Vagina (tissue), 2 donors: ENCODE results near the gene AGTPBP1. TPM values are rescaled to one million over a fixed set of nuclear protein-coding genes. Genes with fewer than 3 reads are reported as not detected.

ENCODE experiments used
- DNase-seq, 2 donors: peaks; one replicate each; pipeline ENCODE4 v3.0.0-alpha.2; 2017; ENCODE audit errors: extremely low spot score in 2 of 2
- H3K27ac ChIP-seq: fragments of 200-600 bp; sonication (generic); one replicate; pipeline ENCODE4 v1.5.1; 2019
- H3K27me3 ChIP-seq: fragments of 200-600 bp; sonication (generic); one replicate; pipeline ENCODE4 v1.5.1; 2019
- H3K36me3 ChIP-seq, 2 donors: fragments of 200-600 bp; sonication (generic); one replicate each; pipeline ENCODE4 v1.5.1; 2017 to 2019
- H3K4me1 ChIP-seq: fragments of 200-600 bp; sonication (generic); one replicate; pipeline ENCODE4 v1.5.1; 2019
- H3K4me3 ChIP-seq, 2 donors: fragments of 200-600 bp; sonication (generic); 1 replicate in 1 of 2; 2 replicates in 1 of 2; pipeline ENCODE4 v1.5.1; 2016 to 2019
- H3K9me3 ChIP-seq: fragments of 200-600 bp; sonication (generic); one replicate; pipeline ENCODE4 v1.5.1; 2019
- POLR2A ChIP-seq, 2 donors: fragments of 450-650 bp; IDR thresholded peaks; one replicate each; pipeline ENCODE4 v1.6.1; 2017; ENCODE audit warnings: antibody characterized with exemption in 2 of 2, mild to moderate bottlenecking in 2 of 2, moderate library complexity in 2 of 2
- POLR2AphosphoS5 ChIP-seq, 2 donors: sonication (generic); formaldehyde crosslinking; IDR thresholded peaks; one replicate each; pipeline ENCODE4 v1.9.0; 2017; ENCODE audit warnings: antibody characterized with exemption in 2 of 2, mild to moderate bottlenecking in 2 of 2, low read depth in 1 of 2; ENCODE audit not compliant: insufficient read depth in 1 of 2
- intact Hi-C: fragments of 100-400 bp; cut with DNase I; formaldehyde crosslinking; loops from one replicate; pipeline ENCODE4 v1.15.1; 2023
- total RNA-seq: library from RNA; depleted of rRNA; stranded (reverse); fragments of >200 nt; gene quantifications from one replicate; pipeline ENCODE4 v1.2.3, GENCODE V29; 2016
- TF ChIP-seq, protein P1 (sequence below), 3 experiments: fragments of 450-650 bp in 2 of 3; fragments of 200-600 bp in 1 of 3; sonication (generic) in 1 of 3; IDR thresholded peaks; one replicate each; pipeline ENCODE4 v1.5.1; 2017 to 2019; ENCODE audit warnings: antibody characterized with exemption in 3 of 3, mild to moderate bottlenecking in 2 of 3, moderate library complexity in 2 of 3

AGTPBP1 gene
- total RNA-seq, 1 donor from 2014 or later: 12.3 TPM

- Histone ChIP-seq H3K27me3 (no peaks in the 10 kb centered on the region), H3K9me3 (no peaks in the 10 kb centered on the region), H3K36me3 (no peaks in the 10 kb centered on the region), H3K27ac (no peak overlapping the region), H3K4me1 (no peaks in the 10 kb centered on the region), H3K4me3 (no peak overlapping the region)
- DNase-seq: no peak
- TF ChIP-seq, protein P1, sequence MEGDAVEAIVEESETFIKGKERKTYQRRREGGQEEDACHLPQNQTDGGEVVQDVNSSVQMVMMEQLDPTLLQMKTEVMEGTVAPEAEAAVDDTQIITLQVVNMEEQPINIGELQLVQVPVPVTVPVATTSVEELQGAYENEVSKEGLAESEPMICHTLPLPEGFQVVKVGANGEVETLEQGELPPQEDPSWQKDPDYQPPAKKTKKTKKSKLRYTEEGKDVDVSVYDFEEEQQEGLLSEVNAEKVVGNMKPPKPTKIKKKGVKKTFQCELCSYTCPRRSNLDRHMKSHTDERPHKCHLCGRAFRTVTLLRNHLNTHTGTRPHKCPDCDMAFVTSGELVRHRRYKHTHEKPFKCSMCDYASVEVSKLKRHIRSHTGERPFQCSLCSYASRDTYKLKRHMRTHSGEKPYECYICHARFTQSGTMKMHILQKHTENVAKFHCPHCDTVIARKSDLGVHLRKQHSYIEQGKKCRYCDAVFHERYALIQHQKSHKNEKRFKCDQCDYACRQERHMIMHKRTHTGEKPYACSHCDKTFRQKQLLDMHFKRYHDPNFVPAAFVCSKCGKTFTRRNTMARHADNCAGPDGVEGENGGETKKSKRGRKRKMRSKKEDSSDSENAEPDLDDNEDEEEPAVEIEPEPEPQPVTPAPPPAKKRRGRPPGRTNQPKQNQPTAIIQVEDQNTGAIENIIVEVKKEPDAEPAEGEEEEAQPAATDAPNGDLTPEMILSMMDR (IDR thresholded peaks at IDR 0.05): no peak
- TF ChIP-seq POLR2A (IDR thresholded peaks at IDR 0.05) (no peak), POLR2AphosphoS5 (IDR thresholded peaks at IDR 0.05; ENCODE audit: insufficient read depth in 1 of 2, low read depth in 1 of 2) (no peak)
- intact Hi-C loops: no loop called here
These were observed 171.8 kb downstream of the AGTPBP1 start for GRCh38 chr9:85569988-85570387.

DNA sequence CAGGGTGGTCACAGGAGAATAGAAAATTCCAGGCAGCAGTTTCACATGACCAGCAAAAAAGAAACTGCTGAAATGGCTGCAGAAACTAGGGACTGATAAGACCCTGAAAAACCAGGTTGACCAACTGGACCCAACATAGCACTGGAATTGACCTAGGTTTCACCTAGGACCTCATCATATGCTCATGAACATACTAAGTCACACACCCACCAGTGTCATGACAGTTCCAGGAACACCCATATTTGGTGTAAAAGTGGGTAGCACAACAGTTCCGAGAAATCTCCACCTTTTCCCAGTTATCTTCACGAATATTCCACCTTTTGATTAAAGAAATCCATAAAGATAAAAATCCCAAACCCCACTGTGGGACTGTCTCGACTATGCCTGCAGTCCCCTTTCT, 182.2 kb downstream of the AGTPBP1 start:
- Histone ChIP-seq H3K9me3 (no peaks in the 10 kb centered on the region), H3K27me3 (no peaks in the 10 kb centered on the region), H3K36me3 (no peaks in the 10 kb centered on the region), H3K4me3 (no peak overlapping the region), H3K4me1 (no peaks in the 10 kb centered on the region), H3K27ac (no peak overlapping the region)
- intact Hi-C loops: no loop called here
- DNase-seq: no peak
- TF ChIP-seq POLR2A (IDR thresholded peaks at IDR 0.05): no peak
- no peak for TF ChIP-seq POLR2AphosphoS5 (IDR thresholded peaks at IDR 0.05; ENCODE audit: insufficient read depth in 1 of 2, low read depth in 1 of 2)
- TF ChIP-seq, protein P1 (IDR thresholded peaks at IDR 0.05): no peak

- H3K4me3 ChIP-seq: no peak overlapping the region
- no peak for DNase-seq
- H3K9me3 ChIP-seq: no peaks in the 10 kb centered on the region
- H3K27me3 ChIP-seq: no peaks in the 10 kb centered on the region
- H3K4me1 ChIP-seq: no peaks in the 10 kb centered on the region
- no peak overlapping the region for H3K27ac ChIP-seq
- intact Hi-C loops: no loop called here
- no peaks in the 10 kb centered on the region for H3K36me3 ChIP-seq
- TF ChIP-seq POLR2A (IDR thresholded peaks at IDR 0.05) (no peak), POLR2AphosphoS5 (IDR thresholded peaks at IDR 0.05; ENCODE audit: insufficient read depth in 1 of 2, low read depth in 1 of 2) (no peak)
- TF ChIP-seq, protein P1 (IDR thresholded peaks at IDR 0.05): no peak
These were observed 187.4 kb downstream of the AGTPBP1 start for GRCh38 chr9:85554349-85554748.

DNA sequence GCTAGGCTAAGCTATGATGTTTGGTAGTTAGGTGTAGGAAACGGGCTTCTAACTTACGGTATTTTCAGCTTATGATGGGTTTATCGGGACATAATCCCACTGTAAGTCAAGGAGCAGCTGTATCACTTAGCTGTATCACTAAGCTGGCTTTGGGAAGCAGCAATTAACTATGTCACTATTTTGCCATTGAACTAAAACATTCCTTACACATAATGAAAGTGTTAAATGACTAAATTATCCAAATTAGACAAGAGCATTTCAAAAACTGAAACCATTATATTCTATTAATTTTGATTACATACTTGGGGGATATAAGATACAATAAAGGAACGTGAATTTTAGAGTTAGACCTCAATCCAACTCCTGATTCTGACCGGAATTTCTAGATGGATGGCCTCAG, 188.3 kb downstream of the AGTPBP1 start:
- no peak overlapping the region for H3K4me3 ChIP-seq
- no peak overlapping the region for H3K27ac ChIP-seq
- no peak for DNase-seq
- no peaks in the 10 kb centered on the region for H3K9me3 ChIP-seq
- intact Hi-C loops: no loop called here
- no peaks in the 10 kb centered on the region for H3K4me1 ChIP-seq
- no peaks in the 10 kb centered on the region for H3K36me3 ChIP-seq
- TF ChIP-seq, protein P1 (IDR thresholded peaks at IDR 0.05): no peak
- TF ChIP-seq POLR2AphosphoS5 (IDR thresholded peaks at IDR 0.05; ENCODE audit: insufficient read depth in 1 of 2, low read depth in 1 of 2): no peak
- TF ChIP-seq POLR2A (IDR thresholded peaks at IDR 0.05): no peak
- H3K27me3 ChIP-seq: no peaks in the 10 kb centered on the region

- intact Hi-C loops: no loop called here
- Histone ChIP-seq H3K27ac (no peak overlapping the region), H3K4me3 (no peak overlapping the region), H3K4me1 (no peaks in the 10 kb centered on the region), H3K36me3 (no peaks in the 10 kb centered on the region), H3K9me3 (no peaks in the 10 kb centered on the region), H3K27me3 (no peaks in the 10 kb centered on the region)
- no peak for DNase-seq
- TF ChIP-seq POLR2AphosphoS5 (IDR thresholded peaks at IDR 0.05; ENCODE audit: insufficient read depth in 1 of 2, low read depth in 1 of 2): no peak
These were observed 194.2 kb downstream of the AGTPBP1 start for GRCh38 chr9:85547599-85547998.

DNA sequence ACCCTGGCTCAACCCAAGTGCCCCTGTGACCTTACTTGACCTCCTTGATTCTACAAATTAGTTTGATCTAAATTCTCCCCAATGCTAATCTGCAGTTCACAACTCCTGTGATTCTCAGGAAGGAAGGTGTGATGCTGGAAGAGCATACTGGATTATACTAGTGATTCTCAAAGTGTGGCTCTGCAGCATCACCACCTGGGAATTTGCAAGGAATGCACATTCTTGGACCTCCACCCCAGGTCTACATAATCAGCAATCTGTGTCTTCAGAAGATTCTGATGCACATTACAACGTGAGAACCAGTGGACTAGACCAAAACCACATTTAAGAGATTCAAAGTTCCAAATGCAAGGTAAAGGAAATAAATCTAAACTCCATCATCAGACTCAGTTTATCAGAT, 198.6 kb downstream of the AGTPBP1 start:
- Histone ChIP-seq H3K4me1 (no peaks in the 10 kb centered on the region), H3K9me3 (no peaks in the 10 kb centered on the region), H3K36me3 (no peaks in the 10 kb centered on the region), H3K4me3 (no peak overlapping the region), H3K27me3 (no peaks in the 10 kb centered on the region), H3K27ac (no peak overlapping the region)
- DNase-seq: no peak
- intact Hi-C loops: no loop called here
- TF ChIP-seq POLR2A (IDR thresholded peaks at IDR 0.05): no peak
- TF ChIP-seq, protein P1 (IDR thresholded peaks at IDR 0.05): no peak
- TF ChIP-seq POLR2AphosphoS5 (IDR thresholded peaks at IDR 0.05; ENCODE audit: insufficient read depth in 1 of 2, low read depth in 1 of 2): no peak
